ENCODE data around the gene FAM120B.

GRCh38 chr6:170265655-170266054 is 40.9 kb upstream of the FAM120B start:
- TF ChIP-seq CTCF (IDR thresholded peaks at IDR 0.05 in 4 of 5, conservative IDR thresholded peaks at IDR 0.05 in 1 of 5) = peak in 3 of 5 experiments; percentile 18 to 36 (median 34)
- TF ChIP-seq POLR2A (IDR thresholded peaks at IDR 0.05) = peak; percentile 34 to 62

All from gastrocnemius medialis (tissue), 4 donors.